Body of pancreas (tissue), 4 donors: ENCODE data around the gene SCAPER.

ENCODE experiments used
- POLR2A ChIP-seq, 3 donors: fragments of 450-650 bp; IDR thresholded peaks; one replicate each; pipeline ENCODE4 v1.6.1; 2016; ENCODE audit warnings: antibody characterized with exemption in 3 of 3, mild to moderate bottlenecking in 2 of 3
- TF ChIP-seq, protein P1 (sequence below), 7 experiments: fragments of 450-650 bp in 4 of 7; fragments of 200-600 bp in 3 of 7; sonication (generic) in 3 of 7; IDR thresholded peaks; one replicate each; pipeline ENCODE4 v1.5.1; 2016 to 2019; ENCODE audit warnings: antibody characterized with exemption in 7 of 7

DNA sequence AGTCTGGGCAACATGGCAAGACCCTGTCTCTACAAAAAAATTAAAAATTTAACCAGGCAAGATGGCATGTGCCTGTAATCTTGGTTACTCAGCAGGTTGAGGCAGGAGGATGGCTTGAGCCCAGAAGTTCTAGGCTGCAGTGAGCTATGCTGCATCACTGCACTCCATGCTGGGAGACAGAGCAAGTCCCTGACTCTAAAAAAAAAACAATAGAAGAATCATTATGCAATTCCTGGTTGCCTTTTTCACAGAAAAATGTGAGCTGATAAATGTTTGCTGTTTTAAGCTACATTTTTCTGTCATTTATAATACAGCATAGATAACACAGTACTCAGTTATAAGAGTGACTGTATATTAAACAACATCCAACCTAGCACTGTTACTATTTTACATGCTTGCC lies 148.8 kb downstream of the SCAPER start:
- TF ChIP-seq, protein P1, sequence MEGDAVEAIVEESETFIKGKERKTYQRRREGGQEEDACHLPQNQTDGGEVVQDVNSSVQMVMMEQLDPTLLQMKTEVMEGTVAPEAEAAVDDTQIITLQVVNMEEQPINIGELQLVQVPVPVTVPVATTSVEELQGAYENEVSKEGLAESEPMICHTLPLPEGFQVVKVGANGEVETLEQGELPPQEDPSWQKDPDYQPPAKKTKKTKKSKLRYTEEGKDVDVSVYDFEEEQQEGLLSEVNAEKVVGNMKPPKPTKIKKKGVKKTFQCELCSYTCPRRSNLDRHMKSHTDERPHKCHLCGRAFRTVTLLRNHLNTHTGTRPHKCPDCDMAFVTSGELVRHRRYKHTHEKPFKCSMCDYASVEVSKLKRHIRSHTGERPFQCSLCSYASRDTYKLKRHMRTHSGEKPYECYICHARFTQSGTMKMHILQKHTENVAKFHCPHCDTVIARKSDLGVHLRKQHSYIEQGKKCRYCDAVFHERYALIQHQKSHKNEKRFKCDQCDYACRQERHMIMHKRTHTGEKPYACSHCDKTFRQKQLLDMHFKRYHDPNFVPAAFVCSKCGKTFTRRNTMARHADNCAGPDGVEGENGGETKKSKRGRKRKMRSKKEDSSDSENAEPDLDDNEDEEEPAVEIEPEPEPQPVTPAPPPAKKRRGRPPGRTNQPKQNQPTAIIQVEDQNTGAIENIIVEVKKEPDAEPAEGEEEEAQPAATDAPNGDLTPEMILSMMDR (IDR thresholded peaks at IDR 0.05) = no peak
- TF ChIP-seq POLR2A (IDR thresholded peaks at IDR 0.05) = no peak
